Inflammatory macrophage treated with lipopolysaccharide for 1 hour (primary cell): Measurements from ENCODE around the gene ATF1.
"Not testable (repeated sequence)": the region's sequence is repeated elsewhere in the genome, so short reads cannot be mapped to it uniquely, and the experiment has no call there.

Experiments
- DNase-seq, 2 donors: peaks; one replicate each; pipeline ENCODE4 v3.0.0-alpha.2; 2020 to 2022

ATF1 gene

GRCh38 chr12:50868881-50869280 is 105.0 kb downstream of the ATF1 start:
- not testable (repeated sequence) for DNase-seq
